Tibial nerve (tissue), 4 donors: ENCODE data around the gene DAAM2. TPM values are rescaled to one million over a fixed set of nuclear protein-coding genes. Genes with fewer than 3 reads are reported as not detected.
A peak's percentile ranks its signal among the peaks of the same experiment; 100 is the strongest.

ENCODE experiments used
- DNase-seq, 2 donors: peaks; one replicate each; pipeline ENCODE4 v3.0.0-alpha.2; 2019; ENCODE audit warnings: low spot score in 2 of 2
- H3K27ac ChIP-seq, 4 donors: fragments of 200-600 bp; sonication (generic) in 3 of 4; one replicate each; pipeline ENCODE4 v1.5.1; 2017 to 2019; ENCODE audit warnings: mild to moderate bottlenecking in 1 of 4
- H3K27me3 ChIP-seq, 2 donors: fragments of 200-600 bp; sonication (generic) in 1 of 2; one replicate each; pipeline versions ENCODE4 v1.5.1 to v1.6.0; 2017 to 2019
- H3K36me3 ChIP-seq, 3 donors: fragments of 200-600 bp; sonication (generic); one replicate each; pipeline ENCODE4 v1.5.1; 2018 to 2019
- H3K4me1 ChIP-seq, 4 donors: fragments of 200-600 bp; sonication (generic) in 3 of 4; one replicate each; pipeline ENCODE4 v1.5.1; 2017 to 2019
- H3K4me3 ChIP-seq, 4 donors: fragments of 200-600 bp; sonication (generic) in 3 of 4; one replicate each; pipeline ENCODE4 v1.5.1; 2017 to 2019; ENCODE audit warnings: mild to moderate bottlenecking in 1 of 4, moderate library complexity in 1 of 4
- H3K9me3 ChIP-seq, 4 donors: fragments of 200-600 bp; sonication (generic) in 3 of 4; one replicate each; pipeline ENCODE4 v1.5.1; 2017 to 2019
- CTCF ChIP-seq, 5 experiments: fragments of 200-600 bp in 3 of 5; fragments of 450-650 bp in 2 of 5; sonication (generic) in 3 of 5; IDR thresholded peaks; one replicate each; pipeline ENCODE4 v1.5.1; 2016 to 2019; ENCODE audit warnings: antibody characterized with exemption in 5 of 5, mild to moderate bottlenecking in 3 of 5, moderate library complexity in 2 of 5
- EP300 ChIP-seq, 2 donors: sonication (generic); formaldehyde crosslinking; IDR thresholded peaks; one replicate each; pipeline ENCODE4 v1.6.1; 2017; ENCODE audit warnings: antibody characterized with exemption in 2 of 2, mild to moderate bottlenecking in 1 of 2
- POLR2A ChIP-seq, 2 donors: fragments of 450-650 bp; IDR thresholded peaks; one replicate each; pipeline ENCODE4 v1.6.1; 2017; ENCODE audit warnings: antibody characterized with exemption in 2 of 2, mild to moderate bottlenecking in 2 of 2, moderate library complexity in 2 of 2
- WGBS, 2 donors: methylation state at CpG; one replicate each; pipeline ENCODE4 v1.1.5; 2018; 5-methylcytosine and 5-hydroxymethylcytosine counted together
- total RNA-seq, 4 donors: library from RNA; depleted of rRNA; stranded (reverse); fragments of >200 nt; gene quantifications; one replicate each; pipeline ENCODE4 v1.1.0, GENCODE V29; 2016

The DAAM2 gene
- total RNA-seq, 4 donors from 2014 or later, result 73.9 to 133 (median 93.3) TPM

GRCh38 chr6:39835821-39836295 is 43.7 kb downstream of the DAAM2 start:
- peaks cover 0 to 86% (median 28%) of the 10 kb centered on the region in 4 donors for H3K4me1 ChIP-seq
- DNase-seq, result no peak
- no peak overlapping the region for H3K4me3 ChIP-seq
- 28 to 38% methylated on average over 2 of the region's 2 CpGs for WGBS, 2 donors
- no peaks in the 10 kb centered on the region for H3K27me3 ChIP-seq
- no peaks in the 10 kb centered on the region for H3K9me3 ChIP-seq
- TF ChIP-seq POLR2A (IDR thresholded peaks at IDR 0.05), result no peak
- no peaks in the 10 kb centered on the region for H3K36me3 ChIP-seq
- peak overlapping the region in 2 of 4 donors; percentile 20 to 70 for H3K27ac ChIP-seq

- 39 to 72% methylated on average over 4 of the region's 4 CpGs for WGBS, 2 donors
- H3K36me3 ChIP-seq, result no peaks in the 10 kb centered on the region
- TF ChIP-seq POLR2A (IDR thresholded peaks at IDR 0.05), result no peak
- TF ChIP-seq CTCF (IDR thresholded peaks at IDR 0.05), result no peak
- TF ChIP-seq EP300 (IDR thresholded peaks at IDR 0.05), result no peak
- peaks cover 0 to 83% (median 28%) of the 10 kb centered on the region in 4 donors for H3K4me1 ChIP-seq
- DNase-seq, result no peak
- H3K4me3 ChIP-seq, result no peak overlapping the region
- peak overlapping the region in 1 of 4 donors; percentile 50 for H3K27ac ChIP-seq
- H3K9me3 ChIP-seq, result no peaks in the 10 kb centered on the region
- no peaks in the 10 kb centered on the region for H3K27me3 ChIP-seq
Measured at GRCh38 chr6:39836606-39837005, 44.4 kb downstream of the DAAM2 start.

DNA sequence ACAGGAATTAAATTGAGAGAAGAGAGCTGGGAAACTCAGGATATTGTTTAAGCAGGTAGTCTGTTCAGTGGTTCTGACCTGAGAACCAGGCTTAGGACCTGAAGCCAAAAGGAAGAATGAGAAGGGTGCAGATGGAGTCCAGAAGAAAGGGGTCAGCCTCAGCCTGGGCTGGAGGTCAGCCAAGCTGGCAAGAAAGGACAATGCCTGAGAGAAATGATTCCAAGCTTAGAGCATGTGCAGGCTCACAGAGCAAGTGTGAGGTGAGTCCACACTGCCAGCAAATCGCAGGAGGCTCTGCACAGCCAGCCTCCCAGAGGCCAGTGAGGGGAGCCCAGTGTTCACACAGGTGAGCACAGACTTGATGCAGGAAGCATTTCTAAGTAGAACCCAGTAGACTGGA is 47.3 kb downstream of the DAAM2 start:
- WGBS, 2 donors, result 33 to 50% methylated on average over 1 of the region's 1 CpG
- no peak overlapping the region for H3K4me3 ChIP-seq
- no peaks in the 10 kb centered on the region for H3K36me3 ChIP-seq
- no peaks in the 10 kb centered on the region for H3K9me3 ChIP-seq
- H3K4me1 ChIP-seq, result peaks cover 0 to 73% (median 21%) of the 10 kb centered on the region in 4 donors
- TF ChIP-seq EP300 (IDR thresholded peaks at IDR 0.05) (no peak), CTCF (IDR thresholded peaks at IDR 0.05) (no peak), POLR2A (IDR thresholded peaks at IDR 0.05) (no peak)
- no peak for DNase-seq
- H3K27ac ChIP-seq, result peak overlapping the region in 2 of 4 donors; percentile 8 to 27
- no peaks in the 10 kb centered on the region for H3K27me3 ChIP-seq

- TF ChIP-seq POLR2A (IDR thresholded peaks at IDR 0.05), result no peak
- no peak for TF ChIP-seq EP300 (IDR thresholded peaks at IDR 0.05)
- no peak for TF ChIP-seq CTCF (IDR thresholded peaks at IDR 0.05)
Measured at GRCh38 chr6:39840781-39841180, 48.6 kb downstream of the DAAM2 start.

DNA sequence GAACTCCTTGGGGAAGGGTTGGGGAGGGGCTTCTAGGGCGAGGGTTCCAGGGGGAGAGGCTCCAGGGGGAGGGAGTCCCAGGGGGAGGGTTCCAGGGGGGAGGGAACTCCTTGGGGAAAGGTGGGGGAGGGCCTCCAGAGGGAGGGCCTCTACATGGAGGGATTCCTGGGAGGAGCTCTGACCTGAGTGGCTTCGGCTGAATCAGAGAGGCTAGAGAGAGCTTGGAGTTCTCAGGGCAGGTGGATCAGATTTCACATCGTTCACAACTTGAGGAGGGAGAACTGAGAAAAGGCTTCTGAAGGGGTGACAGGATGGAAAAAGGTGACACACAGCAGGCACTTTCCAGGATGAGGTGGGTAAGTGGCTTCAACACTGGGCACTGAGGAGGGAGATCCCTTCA is 49.1 kb downstream of the DAAM2 start:
- Histone ChIP-seq H3K27me3 (no peaks in the 10 kb centered on the region), H3K4me3 (no peak overlapping the region), H3K4me1 (peaks cover 0 to 72% (median 17%) of the 10 kb centered on the region in 4 donors), H3K27ac (peak overlapping the region in 2 of 4 donors; percentile 18 to 39), H3K36me3 (no peaks in the 10 kb centered on the region), H3K9me3 (no peaks in the 10 kb centered on the region)
- no peak for DNase-seq
- no peak for TF ChIP-seq POLR2A (IDR thresholded peaks at IDR 0.05)
- no peak for TF ChIP-seq EP300 (IDR thresholded peaks at IDR 0.05)
- no peak for TF ChIP-seq CTCF (IDR thresholded peaks at IDR 0.05)
- 30 to 41% methylated on average over 3 of the region's 3 CpGs for WGBS, 2 donors

More at GRCh38 chr6:39840781-39841180, 48.6 kb downstream of the DAAM2 start:
- Histone ChIP-seq H3K4me1 (peaks cover 0 to 72% (median 16%) of the 10 kb centered on the region in 4 donors), H3K27me3 (no peaks in the 10 kb centered on the region), H3K36me3 (no peaks in the 10 kb centered on the region), H3K9me3 (no peaks in the 10 kb centered on the region), H3K4me3 (no peak overlapping the region), H3K27ac (peak overlapping the region in 1 of 4 donors; percentile 43)
- no peak for DNase-seq
- WGBS, 2 donors, result 56 to 76% methylated on average over 3 to 6 of the region's 6 CpGs
